Colonic mucosa (tissue), 4 donors: ENCODE data around the gene DNPH1. TPM values are rescaled to one million over a fixed set of nuclear protein-coding genes. Genes with fewer than 3 reads are reported as not detected.

Experiments
- DNase-seq: peaks from one replicate; pipeline ENCODE4 v3.0.0-alpha.2; 2020
- H3K27ac ChIP-seq: fragments of 200-600 bp; one replicate; pipeline ENCODE4 v1.8.0; 2021
- H3K27me3 ChIP-seq: fragments of 200-600 bp; one replicate; pipeline ENCODE4 v1.8.0; 2021
- H3K36me3 ChIP-seq: fragments of 200-600 bp; one replicate; pipeline ENCODE4 v1.8.0; 2021
- H3K4me1 ChIP-seq: fragments of 200-600 bp; one replicate; pipeline ENCODE4 v1.8.0; 2021; ENCODE audit warnings: mild to moderate bottlenecking
- H3K4me3 ChIP-seq: fragments of 200-600 bp; one replicate; pipeline ENCODE4 v1.8.0; 2021
- H3K9ac ChIP-seq, 2 donors: one replicate each; pipeline ENCODE4 v1.7.0; 2013; ENCODE audit warnings: control low read depth in 2 of 2, low read depth in 2 of 2, low read length in 2 of 2
- H3K9me3 ChIP-seq: fragments of 200-600 bp; one replicate; pipeline ENCODE4 v1.8.0; 2021
- CTCF ChIP-seq: fragments of 200-600 bp; IDR thresholded peaks from one replicate; pipeline ENCODE4 v1.8.0; 2022; ENCODE audit warnings: antibody characterized with exemption, mild to moderate bottlenecking
- intact Hi-C: fragments of 100-400 bp; cut with DNase I; formaldehyde crosslinking; loops from one replicate; pipeline ENCODE4 v1.14.1; 2022
- total RNA-seq, 2 donors: library from RNA; stranded (reverse); fragmentation: NEBNext Ultra II Directional in 1 of 2; extraction: Animal tissue kit (Norgen Biotek cat#: 25700) in 1 of 2; gene quantifications; one replicate each; pipeline ENCODE4 v1.2.1, GENCODE V29; 2021
- donor health status: healthy.
- donor health status: DM: no; HTN: no; CAD: no.
- donor health status: DM: no; HTN: no; CAD: no.

Gene DNPH1
- total RNA-seq, 2 donors from 2014 or later, result 76.8 to 99.4 TPM

GRCh38 chr6:43202451-43202850, 26.8 kb downstream of the DNPH1 start:
- H3K27me3 ChIP-seq, result no peaks in the 10 kb centered on the region
- no peaks in the 10 kb centered on the region for H3K36me3 ChIP-seq
- no peak for TF ChIP-seq CTCF
- H3K4me1 ChIP-seq, result no peaks in the 10 kb centered on the region
- H3K9me3 ChIP-seq, result no peaks in the 10 kb centered on the region
- H3K4me3 ChIP-seq, result no peak overlapping the region
- no peak overlapping the region for H3K9ac ChIP-seq
- no peak overlapping the region for H3K27ac ChIP-seq
- DNase-seq, result no peak
- intact Hi-C loops, result no loop called here

GRCh38 chr6:43200541-43200940, 28.7 kb downstream of the DNPH1 start:
- no peaks in the 10 kb centered on the region for H3K36me3 ChIP-seq

GRCh38 chr6:43199912-43200311, 29.4 kb downstream of the DNPH1 start:
- intact Hi-C loops, result no loop called here
- Histone ChIP-seq H3K36me3 (no peaks in the 10 kb centered on the region), H3K27me3 (no peaks in the 10 kb centered on the region), H3K4me1 (no peaks in the 10 kb centered on the region), H3K4me3 (no peak overlapping the region), H3K9ac (no peak overlapping the region), H3K27ac (no peak overlapping the region), H3K9me3 (no peaks in the 10 kb centered on the region)
- no peak for DNase-seq
- TF ChIP-seq CTCF, result no peak

More at GRCh38 chr6:43200541-43200940, 28.7 kb downstream of the DNPH1 start:
- H3K27ac ChIP-seq, result no peak overlapping the region
- H3K4me3 ChIP-seq, result no peak overlapping the region
- intact Hi-C loops, result no loop called here
- H3K27me3 ChIP-seq, result no peaks in the 10 kb centered on the region
- H3K4me1 ChIP-seq, result no peaks in the 10 kb centered on the region
- TF ChIP-seq CTCF, result no peak
- H3K9ac ChIP-seq, result no peak overlapping the region
- no peak for DNase-seq
- no peaks in the 10 kb centered on the region for H3K9me3 ChIP-seq

- TF ChIP-seq CTCF, result no peak
- Histone ChIP-seq H3K9me3 (no peaks in the 10 kb centered on the region), H3K36me3 (no peaks in the 10 kb centered on the region), H3K27me3 (no peaks in the 10 kb centered on the region), H3K9ac (no peak overlapping the region), H3K4me1 (no peaks in the 10 kb centered on the region), H3K27ac (no peak overlapping the region), H3K4me3 (no peak overlapping the region)
- intact Hi-C loops, result no loop called here
- DNase-seq, result no peak
These were observed 32.9 kb downstream of the DNPH1 start for GRCh38 chr6:43196337-43196736.

- Histone ChIP-seq H3K36me3 (no peaks in the 10 kb centered on the region), H3K4me3 (no peak overlapping the region), H3K27ac (no peak overlapping the region), H3K9me3 (no peaks in the 10 kb centered on the region), H3K9ac (no peak overlapping the region), H3K4me1 (no peaks in the 10 kb centered on the region), H3K27me3 (no peaks in the 10 kb centered on the region)
- intact Hi-C loops, result no loop called here
- DNase-seq, result no peak
- no peak for TF ChIP-seq CTCF
These were observed 35.4 kb downstream of the DNPH1 start for GRCh38 chr6:43193929-43194328.

- Histone ChIP-seq H3K9me3 (no peaks in the 10 kb centered on the region), H3K27me3 (no peaks in the 10 kb centered on the region), H3K36me3 (no peaks in the 10 kb centered on the region), H3K4me3 (no peak overlapping the region), H3K27ac (no peak overlapping the region), H3K9ac (no peak overlapping the region), H3K4me1 (no peaks in the 10 kb centered on the region)
- DNase-seq, result no peak
- intact Hi-C loops, result no loop called here
- TF ChIP-seq CTCF, result no peak
These were observed 36.4 kb downstream of the DNPH1 start for GRCh38 chr6:43192911-43193310.
